Karpas-422 (cell line): ENCODE data around the gene SEL1L2. TPM values are rescaled to one million over a fixed set of nuclear protein-coding genes. Genes with fewer than 3 reads are reported as not detected.
"Not testable (repeated sequence)": the region's sequence is repeated elsewhere in the genome, so short reads cannot be mapped to it uniquely, and the experiment has no call there.

Experiments
- DNase-seq: peaks from one replicate; pipeline ENCODE4 v3.0.0-alpha.2; 2015
- H2AFZ ChIP-seq: fragments of 200-600 bp; sonication (generic); 2 replicates; pipeline ENCODE4 v1.6.1; 2014; ENCODE audit warnings: antibody characterized with exemption, low read length, mixed read lengths
- H3K27ac ChIP-seq: fragments of 200-600 bp; sonication (generic); 2 replicates; pipeline ENCODE4 v1.5.1; 2014; ENCODE audit warnings: mild to moderate bottlenecking, low read length, moderate library complexity
- H3K27me3 ChIP-seq: fragments of 200-600 bp; sonication (generic); 2 replicates; pipeline ENCODE4 v1.6.1; 2014; ENCODE audit warnings: low read length, mixed read lengths
- H3K36me3 ChIP-seq: fragments of 200-600 bp; sonication (generic); 2 replicates; pipeline ENCODE4 v1.6.1; 2014; ENCODE audit warnings: low read length, mixed read lengths; ENCODE audit not compliant: insufficient read depth
- H3K4me1 ChIP-seq: fragments of 200-600 bp; sonication (generic); 2 replicates; pipeline ENCODE4 v1.6.1; 2014; ENCODE audit warnings: mild to moderate bottlenecking, low read length, mixed read lengths
- H3K4me2 ChIP-seq: fragments of 200-600 bp; sonication (generic); 2 replicates; pipeline ENCODE4 v1.6.1; 2014; ENCODE audit warnings: low read length, low read depth, mild to moderate bottlenecking; ENCODE audit not compliant: poor library complexity, severe bottlenecking
- H3K4me3 ChIP-seq: fragments of 200-600 bp; sonication (generic); 2 replicates; pipeline ENCODE4 v1.5.1; 2014; ENCODE audit warnings: mild to moderate bottlenecking, antibody characterized with exemption, low read length, mixed read lengths
- H3K79me2 ChIP-seq: fragments of 200-600 bp; sonication (generic); 2 replicates; pipeline ENCODE4 v1.6.1; 2014; ENCODE audit warnings: mild to moderate bottlenecking, low read length, mixed read lengths
- H3K9ac ChIP-seq: fragments of 200-600 bp; sonication (generic); 2 replicates; pipeline ENCODE4 v1.6.0; 2014; ENCODE audit warnings: low read length
- H3K9me2 ChIP-seq: fragments of 200-600 bp; sonication (generic), shearing (Covaris generic); replicated peaks from 2 replicates; pipeline ENCODE4 v1.6.0; 2014; ENCODE audit warnings: mild to moderate bottlenecking, low read length, moderate library complexity; ENCODE audit not compliant: insufficient read depth
- H3K9me3 ChIP-seq: fragments of 300-700, 200-600 bp; sonication (generic); 2 replicates; pipeline ENCODE4 v1.6.1; 2014; ENCODE audit warnings: low read length, mixed read lengths
- H4K20me1 ChIP-seq: fragments of 200-600 bp; sonication (generic); 2 replicates; pipeline ENCODE4 v1.6.1; 2014; ENCODE audit warnings: mild to moderate bottlenecking, antibody characterized with exemption, low read length, low read depth; ENCODE audit not compliant: insufficient read depth
- total RNA-seq: library from RNA; depleted of rRNA; stranded (reverse); fragments of >200 nt; shearing (Covaris generic); gene quantifications from 2 replicates; pipeline ENCODE4 v1.2.3, GENCODE V29; 2014; ENCODE audit warnings: low replicate concordance

Gene SEL1L2
- total RNA-seq, 1 experiment from 2014 or later, result not detected

- Histone ChIP-seq H4K20me1 (no peaks in the 10 kb centered on the region), H3K4me3 (no peak overlapping the region), H2AFZ (no peak overlapping the region), H3K27me3 (no peaks in the 10 kb centered on the region), H3K36me3 (no peaks in the 10 kb centered on the region), H3K9me2 (no peaks in the 10 kb centered on the region), H3K9ac (no peak overlapping the region), H3K9me3 (peaks cover 4% of the 10 kb centered on the region; the same call in 1 of the 2 replicates), H3K4me1 (no peaks in the 10 kb centered on the region), H3K4me2 (no peak overlapping the region), H3K79me2 (no peaks in the 10 kb centered on the region), H3K27ac (no peak overlapping the region)
- no peak for DNase-seq
These were observed 5.9 kb upstream of the SEL1L2 start for GRCh38 chr20:13996265-13996664.

- no peak overlapping the region for H3K27ac ChIP-seq
- H4K20me1 ChIP-seq, result no peaks in the 10 kb centered on the region
- H3K4me3 ChIP-seq, result no peak overlapping the region
- H3K4me2 ChIP-seq, result no peak overlapping the region
- H3K9ac ChIP-seq, result no peak overlapping the region
- H3K4me1 ChIP-seq, result no peaks in the 10 kb centered on the region
- no peaks in the 10 kb centered on the region for H3K9me2 ChIP-seq
- H2AFZ ChIP-seq, result no peak overlapping the region
- H3K36me3 ChIP-seq, result no peaks in the 10 kb centered on the region
- no peaks in the 10 kb centered on the region for H3K27me3 ChIP-seq
- H3K79me2 ChIP-seq, result no peaks in the 10 kb centered on the region
- H3K9me3 ChIP-seq, result peaks cover 4% of the 10 kb centered on the region; the same call in 1 of the 2 replicates
- no peak for DNase-seq
These were observed 5.4 kb upstream of the SEL1L2 start for GRCh38 chr20:13995841-13996240.

DNA sequence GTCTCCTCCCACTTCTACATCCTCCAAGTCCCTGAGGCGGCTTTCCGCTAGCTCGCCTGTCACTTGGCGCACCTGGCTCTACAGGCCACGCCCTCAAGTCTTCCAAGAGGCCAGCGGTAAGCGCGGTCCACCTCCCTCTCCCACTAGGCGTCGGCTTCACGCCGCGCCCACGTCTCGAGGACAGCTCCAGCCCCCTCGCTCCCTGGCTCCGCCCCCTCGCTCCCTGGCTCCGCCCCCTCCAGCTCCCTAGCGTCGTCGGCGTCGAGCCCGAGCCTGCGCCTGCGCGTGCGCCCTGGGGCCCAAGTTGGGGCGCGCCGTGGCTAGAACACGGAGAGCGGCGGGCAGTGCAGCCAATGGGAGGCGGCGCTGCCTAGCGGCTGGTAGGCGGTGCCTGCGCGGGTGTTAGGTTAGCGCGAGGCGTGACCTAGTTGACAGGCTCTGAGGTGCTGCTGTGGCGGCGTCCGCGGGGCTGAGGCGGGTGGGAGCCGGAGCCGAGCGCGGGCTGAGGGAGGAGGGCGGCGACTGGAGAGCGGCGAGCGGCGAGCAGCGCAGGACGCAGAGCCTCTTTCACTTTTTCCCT lies 4.8 kb upstream of the SEL1L2 start, which contains the start of gene MACROD2:
Gene MACROD2, plus strand, starts transcription at position 431 of the 580 bp plus-strand sequence.
- Histone ChIP-seq H3K27ac (no peak within 1 kb of the TSS), H3K9me2 (no peaks in the 10 kb centered on the region), H3K4me1 (no peaks in the 10 kb centered on the region), H3K36me3 (no peaks in the 10 kb centered on the region), H4K20me1 (no peaks in the 10 kb centered on the region), H3K4me2 (no peak within 1 kb of the TSS), H3K9ac (no peak within 1 kb of the TSS), H3K9me3 (peaks cover 4% of the 10 kb centered on the region; the same call in 1 of the 2 replicates), H3K27me3 (no peaks in the 10 kb centered on the region), H3K79me2 (no peaks in the 10 kb centered on the region), H3K4me3 (no peak within 1 kb of the TSS), H2AFZ (no peak within 1 kb of the TSS)
- no peak for DNase-seq

DNA sequence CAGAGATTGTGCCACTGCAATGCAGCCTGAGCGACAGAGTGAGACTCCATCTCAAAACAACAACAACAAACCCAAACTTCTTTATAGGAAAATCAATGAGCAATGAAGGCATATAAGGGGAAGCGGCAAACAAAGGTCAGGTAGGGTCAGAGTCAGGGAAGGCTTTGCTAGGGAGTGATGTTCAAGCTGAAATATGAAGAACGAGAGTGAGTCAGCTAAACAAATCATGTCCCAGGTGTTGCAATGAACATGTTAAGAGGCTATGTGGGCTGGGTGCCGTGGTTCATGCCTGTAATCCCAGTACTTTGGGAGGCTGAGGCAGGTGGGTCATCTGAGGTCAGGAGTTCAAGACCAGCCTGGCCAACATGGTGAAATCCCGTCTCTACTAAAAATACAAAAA lies 1.5 kb upstream of the SEL1L2 start:
- not testable (repeated sequence) for H2AFZ ChIP-seq, H3K36me3 ChIP-seq, H3K9ac ChIP-seq, H3K4me1 ChIP-seq, H4K20me1 ChIP-seq, H3K27ac ChIP-seq, H3K79me2 ChIP-seq, H3K4me2 ChIP-seq, DNase-seq, H3K9me3 ChIP-seq, H3K4me3 ChIP-seq, H3K9me2 ChIP-seq, H3K27me3 ChIP-seq

GRCh38 chr20:13991311-13991710 lies 897 bp upstream of the SEL1L2 start:
- no peaks in the 10 kb centered on the region for H3K9me2 ChIP-seq
- H3K4me3 ChIP-seq, result no peak overlapping the region
- no peaks in the 10 kb centered on the region for H3K4me1 ChIP-seq
- H2AFZ ChIP-seq, result no peak overlapping the region
- H3K4me2 ChIP-seq, result no peak overlapping the region
- no peaks in the 10 kb centered on the region for H3K79me2 ChIP-seq
- H3K36me3 ChIP-seq, result no peaks in the 10 kb centered on the region
- no peaks in the 10 kb centered on the region for H4K20me1 ChIP-seq
- no peak overlapping the region for H3K27ac ChIP-seq
- no peak for DNase-seq
- no peaks in the 10 kb centered on the region for H3K27me3 ChIP-seq
- peaks cover 4% of the 10 kb centered on the region; the same call in 1 of the 2 replicates for H3K9me3 ChIP-seq
- H3K9ac ChIP-seq, result no peak overlapping the region

DNA sequence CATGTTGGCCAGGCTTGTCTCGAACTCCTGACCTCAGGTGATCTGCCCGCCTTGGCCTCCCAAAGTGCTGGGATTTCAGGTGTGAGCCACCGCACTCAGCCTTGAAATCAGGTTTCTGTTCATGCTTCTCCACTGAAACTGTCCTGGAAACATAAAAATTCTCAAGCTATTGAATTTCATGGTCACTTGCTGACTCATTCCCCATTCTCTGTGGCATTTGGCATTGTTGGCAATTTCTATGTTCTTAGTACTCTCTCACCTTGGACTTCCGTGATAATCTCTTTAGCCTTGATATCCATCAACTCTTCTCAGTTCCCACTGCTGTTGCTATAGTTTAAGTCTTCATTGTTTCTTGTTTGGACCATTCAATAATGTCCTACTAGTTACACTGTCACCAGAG lies 6.2 kb downstream of the SEL1L2 start:
- no peak overlapping the region for H3K9ac ChIP-seq
- no peaks in the 10 kb centered on the region for H3K9me3 ChIP-seq
- no peaks in the 10 kb centered on the region for H3K27me3 ChIP-seq
- no peak overlapping the region for H3K4me3 ChIP-seq
- H3K4me2 ChIP-seq, result no peak overlapping the region
- no peaks in the 10 kb centered on the region for H3K79me2 ChIP-seq
- H3K27ac ChIP-seq, result no peak overlapping the region
- no peak for DNase-seq
- H4K20me1 ChIP-seq, result no peaks in the 10 kb centered on the region
- no peaks in the 10 kb centered on the region for H3K36me3 ChIP-seq
- H3K9me2 ChIP-seq, result no peaks in the 10 kb centered on the region
- no peak overlapping the region for H2AFZ ChIP-seq
- H3K4me1 ChIP-seq, result no peaks in the 10 kb centered on the region

- Histone ChIP-seq H3K9ac (no peak overlapping the region), H4K20me1 (no peaks in the 10 kb centered on the region), H3K36me3 (no peaks in the 10 kb centered on the region), H3K9me3 (no peaks in the 10 kb centered on the region), H3K4me1 (no peaks in the 10 kb centered on the region), H3K27me3 (no peaks in the 10 kb centered on the region), H2AFZ (no peak overlapping the region), H3K4me3 (no peak overlapping the region), H3K4me2 (no peak overlapping the region), H3K27ac (no peak overlapping the region), H3K79me2 (no peaks in the 10 kb centered on the region), H3K9me2 (no peaks in the 10 kb centered on the region)
- no peak for DNase-seq
These were observed 29.9 kb downstream of the SEL1L2 start for GRCh38 chr20:13960525-13960924.

GRCh38 chr20:13960119-13960518 lies 30.3 kb downstream of the SEL1L2 start:
- Histone ChIP-seq H3K36me3 (no peaks in the 10 kb centered on the region), H3K9me3 (no peaks in the 10 kb centered on the region), H2AFZ (no peak overlapping the region), H3K9me2 (no peaks in the 10 kb centered on the region), H3K27me3 (no peaks in the 10 kb centered on the region), H3K79me2 (no peaks in the 10 kb centered on the region), H3K4me3 (no peak overlapping the region), H3K9ac (no peak overlapping the region), H3K4me1 (no peaks in the 10 kb centered on the region), H3K4me2 (no peak overlapping the region), H4K20me1 (no peaks in the 10 kb centered on the region), H3K27ac (no peak overlapping the region)
- no peak for DNase-seq
